ENCODE results near the gene SELENOF. TPM values are rescaled to one million over a fixed set of nuclear protein-coding genes. Genes with fewer than 3 reads are reported as not detected.

The SELENOF gene
- total RNA-seq, 1 experiment from 2014 or later = 175 TPM

- RAD21 ChIA-PET (ENCODE audit: low non-redundant PET in 1 of 2, low total read pairs in 2 of 2, uncharacterized antibody in 2 of 2, unreplicated experiment in 2 of 2) = no interaction called here
- DNase-seq (ENCODE audit: low read depth, low spot score) (no peak), ATAC-seq (no peak)
- H3K4me3 ChIP-seq (replicated peaks in 1 of 2; ENCODE audit: low read depth in 1 of 2, low read length in 2 of 2) = no peak overlapping the region
- no peak overlapping the region for H3K9ac ChIP-seq (ENCODE audit: low read length)
- CTCF ChIA-PET = no interaction called here
- H3K9me2 ChIP-seq (ENCODE audit: insufficient read depth) = no peaks in the 10 kb centered on the region
- TF ChIP-seq SIN3A (IDR thresholded peaks at IDR 0.05; ENCODE audit: low read depth) (no peak), CTCF (IDR thresholded peaks at IDR 0.05 in 2 of 3, conservative IDR thresholded peaks at IDR 0.05 in 1 of 3; ENCODE audit: borderline replicate concordance in 1 of 3, insufficient read depth in 1 of 3, low read depth in 2 of 3, low read length in 2 of 3) (no peak), POLR2A (IDR thresholded peaks at IDR 0.05; ENCODE audit: borderline replicate concordance, extremely low read depth, insufficient read depth, insufficient read length) (no peak), CBX3 (IDR thresholded peaks at IDR 0.05; ENCODE audit: low read depth) (no peak), ELF1 (IDR thresholded peaks at IDR 0.05; ENCODE audit: borderline replicate concordance, low read depth) (no peak), FOSL1 (IDR thresholded peaks at IDR 0.05; ENCODE audit: low read depth) (no peak), JUND (IDR thresholded peaks at IDR 0.05) (no peak), RAD21 (IDR thresholded peaks at IDR 0.05; ENCODE audit: low read depth) (no peak)
- TF ChIP-seq, protein P1, sequence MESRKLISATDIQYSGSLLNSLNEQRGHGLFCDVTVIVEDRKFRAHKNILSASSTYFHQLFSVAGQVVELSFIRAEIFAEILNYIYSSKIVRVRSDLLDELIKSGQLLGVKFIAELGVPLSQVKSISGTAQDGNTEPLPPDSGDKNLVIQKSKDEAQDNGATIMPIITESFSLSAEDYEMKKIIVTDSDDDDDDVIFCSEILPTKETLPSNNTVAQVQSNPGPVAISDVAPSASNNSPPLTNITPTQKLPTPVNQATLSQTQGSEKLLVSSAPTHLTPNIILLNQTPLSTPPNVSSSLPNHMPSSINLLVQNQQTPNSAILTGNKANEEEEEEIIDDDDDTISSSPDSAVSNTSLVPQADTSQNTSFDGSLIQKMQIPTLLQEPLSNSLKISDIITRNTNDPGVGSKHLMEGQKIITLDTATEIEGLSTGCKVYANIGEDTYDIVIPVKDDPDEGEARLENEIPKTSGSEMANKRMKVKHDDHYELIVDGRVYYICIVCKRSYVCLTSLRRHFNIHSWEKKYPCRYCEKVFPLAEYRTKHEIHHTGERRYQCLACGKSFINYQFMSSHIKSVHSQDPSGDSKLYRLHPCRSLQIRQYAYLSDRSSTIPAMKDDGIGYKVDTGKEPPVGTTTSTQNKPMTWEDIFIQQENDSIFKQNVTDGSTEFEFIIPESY (IDR thresholded peaks at IDR 0.05; ENCODE audit: extremely low read depth, insufficient replicate concordance, low read length) = no peak
- no peaks in the 10 kb centered on the region for H3K27me3 ChIP-seq (ENCODE audit: insufficient read depth, low read length)
- H3K4me2 ChIP-seq (ENCODE audit: low read length) = no peak overlapping the region
- no peak overlapping the region for H2AFZ ChIP-seq (ENCODE audit: low read depth, low read length, poor library complexity, severe bottlenecking)
- POLR2A ChIA-PET = no interaction called here
- no peaks in the 10 kb centered on the region for H4K20me1 ChIP-seq (ENCODE audit: insufficient read depth)
- H3K9me3 ChIP-seq (ENCODE audit: control insufficient read depth in 1 of 2, insufficient read depth in 1 of 2, low read depth in 1 of 2, low read length in 2 of 2) = peaks cover 0 to 5% of the 10 kb centered on the region in 2 experiments; a peak in 1 of 4 replicates
- H3K4me1 ChIP-seq (ENCODE audit: control insufficient read depth in 1 of 2, insufficient read depth in 2 of 2, low read length in 2 of 2) = no peaks in the 10 kb centered on the region
- H3K36me3 ChIP-seq (ENCODE audit: control insufficient read depth in 1 of 2, insufficient read depth in 2 of 2, low read length in 2 of 2) = peaks cover 0 to 4% of the 10 kb centered on the region in 2 experiments; a peak in 1 of 4 replicates
- peaks cover 72% of the 10 kb centered on the region for H3K79me2 ChIP-seq (ENCODE audit: insufficient read depth, low read length)
- H3K27ac ChIP-seq (ENCODE audit: low read depth, low read length) = no peak overlapping the region
- intact Hi-C loops (cut with micrococcal nuclease) = no loop called here
- no TSS peak for BruUV-seq (replicated peaks)
These were observed 8.5 kb upstream of the SELENOF start for GRCh38 chr1:86922445-86922844.
